K562 (cell line): ENCODE results near the gene PPP1R9B. TPM values are rescaled to one million over a fixed set of nuclear protein-coding genes. Genes with fewer than 3 reads are reported as not detected.
A peak's percentile ranks its signal among the peaks of the same experiment; 100 is the strongest.

Source experiments
- CTBP1 ChIP-seq: fragments of 450-650 bp; IDR thresholded peaks from 2 replicates; pipeline ENCODE4 v1.6.1; 2016; ENCODE audit warnings: borderline replicate concordance
- CTCF ChIP-seq, 3 experiments: IDR thresholded peaks in 2 of 3; conservative IDR thresholded peaks in 1 of 3; 2 replicates each; pipeline ENCODE4 v1.5.1; 2011 to 2012; ENCODE audit warnings: low read length in 3 of 3, mild to moderate bottlenecking in 3 of 3, control low read depth in 2 of 3, improper control_type of control experiment in 1 of 3, inconsistent platforms in 1 of 3, low read depth in 1 of 3, mixed read lengths in 1 of 3, moderate library complexity in 1 of 3; ENCODE audit not compliant: insufficient read depth in 2 of 3
- HDAC1 ChIP-seq, 2 experiments: fragments of 450-650 bp; IDR thresholded peaks; 2 replicates each; pipeline ENCODE4 v1.6.1; 2016 to 2017; ENCODE audit warnings: inconsistent platforms in 1 of 2, mild to moderate bottlenecking in 1 of 2, moderate library complexity in 1 of 2
- MYC ChIP-seq, 2 experiments: fragments of 250-450 bp in 1 of 2; sonication (Bioruptor Pico) in 1 of 2; IDR thresholded peaks; 2 replicates each; pipeline versions ENCODE4 v1.5.1 to v1.6.1; 2012 to 2021; ENCODE audit warnings: low read depth in 2 of 2, borderline replicate concordance in 1 of 2, improper control_type of control experiment in 1 of 2, low read length in 1 of 2, mild to moderate bottlenecking in 1 of 2, moderate library complexity in 1 of 2
- PTRF ChIP-seq: fragments of 450-650 bp; IDR thresholded peaks from 2 replicates; pipeline ENCODE4 v1.6.1; 2016; ENCODE audit warnings: mild to moderate bottlenecking, missing genetic modification characterization, missing compliant biosample characterization
- RAD51 ChIP-seq: fragments of 450-650 bp; IDR thresholded peaks from 2 replicates; pipeline ENCODE4 v1.7.1; 2016; ENCODE audit warnings: low read depth, mild to moderate bottlenecking, borderline replicate concordance
- SMARCA4 ChIP-seq: fragments of 450-650 bp; IDR thresholded peaks from 2 replicates; pipeline ENCODE4 v1.6.1; 2016
- SP1 ChIP-seq: sonication (generic); formaldehyde crosslinking; IDR thresholded peaks from 2 replicates; pipeline ENCODE4 v1.8.1; 2022; ENCODE audit warnings: mild to moderate bottlenecking, missing genetic modification reagents
- ZNF224 ChIP-seq: sonication (generic); formaldehyde crosslinking; IDR thresholded peaks from 2 replicates; pipeline ENCODE4 v1.8.0; 2022; ENCODE audit warnings: mild to moderate bottlenecking, missing genetic modification reagents
- polyA plus RNA-seq, 8 experiments: library from polyadenylated mRNA; depleted of rRNA in 4 of 8; stranded (reverse) in 5 of 8; unstranded in 3 of 8; fragments of >200 nt; fragmentation: Nextera tagmentation in 2 of 8; fragmentation: Illumina TruSeq in 1 of 8; extraction: Ambion mirVana in 2 of 8; extraction: Trizol in 1 of 8; gene quantifications; 2 replicates each; pipeline versions ENCODE4 v1.2.1 to v1.2.3, GENCODE V29; 2011 to 2014; ENCODE audit warnings: inconsistent platforms in 1 of 8, missing spikeins in 1 of 8
- total RNA-seq, 7 experiments: library from RNA; depleted of rRNA in 6 of 7; stranded (reverse); fragments of >200 nt in 6 of 7; fragmentation: Illumina TruSeq in 2 of 7; extraction: Trizol in 2 of 7; gene quantifications; 2 replicates each; pipeline versions ENCODE4 v1.2.1 to v1.2.3, GENCODE V29; 2011 to 2021; ENCODE audit warnings: low replicate concordance in 1 of 7
- TF ChIP-seq, protein P1 (sequence below), 2 experiments: fragments of 450-650 bp; formaldehyde crosslinking in 1 of 2; IDR thresholded peaks; 2 replicates each; pipeline versions ENCODE4 v1.4.0 to v1.6.1; 2014 to 2020; ENCODE audit warnings: mild to moderate bottlenecking in 2 of 2, borderline replicate concordance in 1 of 2, low read depth in 1 of 2
- TF ChIP-seq, protein P2 (sequence below): fragments of 450-650 bp; IDR thresholded peaks from 2 replicates; pipeline ENCODE4 v1.6.1; 2016; ENCODE audit warnings: borderline replicate concordance
- TF ChIP-seq, protein P3 (sequence below): sonication (generic); formaldehyde crosslinking; IDR thresholded peaks from 2 replicates; pipeline ENCODE4 v1.5.0; 2020; ENCODE audit warnings: missing genetic modification reagents

The PPP1R9B gene
- total and polyA plus RNA-seq, 9 of the 15 experiments (the other 6 are each of a cell fraction or from before 2014, with no cell fraction given), result 0.10 to 63.5 (median 24.7) TPM

DNA sequence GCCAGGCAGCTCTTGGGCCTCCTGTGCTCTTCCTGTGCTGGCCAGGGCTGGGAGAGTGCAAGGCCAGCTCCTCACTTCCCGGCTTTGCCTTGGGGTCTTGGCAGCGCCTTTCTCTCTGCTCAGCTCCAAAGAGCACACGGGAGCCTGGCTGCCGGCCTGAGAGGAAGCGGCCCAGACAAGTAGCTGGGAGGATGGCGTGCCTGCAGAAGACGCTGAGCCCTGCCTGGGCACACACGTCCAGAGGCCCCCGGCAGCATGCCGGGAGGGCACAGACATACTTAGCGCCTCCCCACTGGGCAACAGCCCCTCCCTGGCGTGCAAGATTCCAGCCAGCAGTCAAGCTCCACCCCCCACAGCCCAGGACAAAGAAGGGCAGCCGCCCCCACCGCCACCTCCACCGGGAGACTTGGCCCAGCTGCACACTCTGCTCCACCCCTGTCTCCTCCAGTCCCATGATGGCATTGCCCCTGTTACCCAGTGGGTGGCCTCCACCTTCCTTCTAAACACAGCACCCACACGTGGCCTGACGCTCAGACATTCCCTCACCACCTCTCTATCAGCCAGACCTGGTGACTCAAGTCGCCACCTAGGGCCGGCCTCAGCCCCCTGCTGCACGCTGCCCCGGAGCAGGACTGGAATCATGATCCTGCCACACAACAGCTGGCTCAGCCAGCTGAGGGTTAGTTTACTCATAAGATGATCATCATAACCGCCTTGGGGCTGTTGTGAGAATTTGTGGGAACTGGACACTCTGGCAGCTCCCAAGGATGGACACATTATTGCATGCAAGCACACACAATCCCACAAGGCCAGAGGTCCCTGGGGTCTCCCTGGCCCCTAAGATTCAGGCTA, 27.7 kb upstream of the PPP1R9B start (continued):
- TF ChIP-seq, protein P1, sequence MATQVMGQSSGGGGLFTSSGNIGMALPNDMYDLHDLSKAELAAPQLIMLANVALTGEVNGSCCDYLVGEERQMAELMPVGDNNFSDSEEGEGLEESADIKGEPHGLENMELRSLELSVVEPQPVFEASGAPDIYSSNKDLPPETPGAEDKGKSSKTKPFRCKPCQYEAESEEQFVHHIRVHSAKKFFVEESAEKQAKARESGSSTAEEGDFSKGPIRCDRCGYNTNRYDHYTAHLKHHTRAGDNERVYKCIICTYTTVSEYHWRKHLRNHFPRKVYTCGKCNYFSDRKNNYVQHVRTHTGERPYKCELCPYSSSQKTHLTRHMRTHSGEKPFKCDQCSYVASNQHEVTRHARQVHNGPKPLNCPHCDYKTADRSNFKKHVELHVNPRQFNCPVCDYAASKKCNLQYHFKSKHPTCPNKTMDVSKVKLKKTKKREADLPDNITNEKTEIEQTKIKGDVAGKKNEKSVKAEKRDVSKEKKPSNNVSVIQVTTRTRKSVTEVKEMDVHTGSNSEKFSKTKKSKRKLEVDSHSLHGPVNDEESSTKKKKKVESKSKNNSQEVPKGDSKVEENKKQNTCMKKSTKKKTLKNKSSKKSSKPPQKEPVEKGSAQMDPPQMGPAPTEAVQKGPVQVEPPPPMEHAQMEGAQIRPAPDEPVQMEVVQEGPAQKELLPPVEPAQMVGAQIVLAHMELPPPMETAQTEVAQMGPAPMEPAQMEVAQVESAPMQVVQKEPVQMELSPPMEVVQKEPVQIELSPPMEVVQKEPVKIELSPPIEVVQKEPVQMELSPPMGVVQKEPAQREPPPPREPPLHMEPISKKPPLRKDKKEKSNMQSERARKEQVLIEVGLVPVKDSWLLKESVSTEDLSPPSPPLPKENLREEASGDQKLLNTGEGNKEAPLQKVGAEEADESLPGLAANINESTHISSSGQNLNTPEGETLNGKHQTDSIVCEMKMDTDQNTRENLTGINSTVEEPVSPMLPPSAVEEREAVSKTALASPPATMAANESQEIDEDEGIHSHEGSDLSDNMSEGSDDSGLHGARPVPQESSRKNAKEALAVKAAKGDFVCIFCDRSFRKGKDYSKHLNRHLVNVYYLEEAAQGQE (IDR thresholded peaks at IDR 0.05; ENCODE audit: borderline replicate concordance), result 0 out of 2 replicates have a peak, but pooled peaks have one; percentile 25
- TF ChIP-seq, protein P1 (CRISPR knock-in tag; IDR thresholded peaks at IDR 0.05; ENCODE audit: low read depth), result no peak
- TF ChIP-seq SMARCA4 (peak; percentile 31; the same call in 1 of the 2 replicates), PTRF (tag) (no peak), ZNF224 (CRISPR knock-in tag) (no peak), RAD51 (peak; percentile 57; the same call in 1 of the 2 replicates), CTCF (IDR thresholded peaks at IDR 0.05 in 2 of 3, conservative IDR thresholded peaks at IDR 0.05 in 1 of 3; ENCODE audit: insufficient read depth in 2 of 3, low read depth in 1 of 3, low read length in 3 of 3) (peak; percentile 68 to 81 (median 79)), MYC (IDR thresholded peaks at IDR 0.05; ENCODE audit: low read depth, low read length) (peak; percentile 74), MYC (CRISPR knock-in tag; IDR thresholded peaks at IDR 0.05; ENCODE audit: borderline replicate concordance, low read depth) (no peak), HDAC1 (IDR thresholded peaks at IDR 0.05) (peak in 1 of 2 experiments; percentile 63; a peak in 1 of 4 replicates), SP1 (CRISPR knock-in tag) (0 out of 2 replicates have a peak, but pooled peaks have one; percentile 24), CTBP1 (peak; percentile 27; the same call in 1 of the 2 replicates)
- TF ChIP-seq, protein P2, sequence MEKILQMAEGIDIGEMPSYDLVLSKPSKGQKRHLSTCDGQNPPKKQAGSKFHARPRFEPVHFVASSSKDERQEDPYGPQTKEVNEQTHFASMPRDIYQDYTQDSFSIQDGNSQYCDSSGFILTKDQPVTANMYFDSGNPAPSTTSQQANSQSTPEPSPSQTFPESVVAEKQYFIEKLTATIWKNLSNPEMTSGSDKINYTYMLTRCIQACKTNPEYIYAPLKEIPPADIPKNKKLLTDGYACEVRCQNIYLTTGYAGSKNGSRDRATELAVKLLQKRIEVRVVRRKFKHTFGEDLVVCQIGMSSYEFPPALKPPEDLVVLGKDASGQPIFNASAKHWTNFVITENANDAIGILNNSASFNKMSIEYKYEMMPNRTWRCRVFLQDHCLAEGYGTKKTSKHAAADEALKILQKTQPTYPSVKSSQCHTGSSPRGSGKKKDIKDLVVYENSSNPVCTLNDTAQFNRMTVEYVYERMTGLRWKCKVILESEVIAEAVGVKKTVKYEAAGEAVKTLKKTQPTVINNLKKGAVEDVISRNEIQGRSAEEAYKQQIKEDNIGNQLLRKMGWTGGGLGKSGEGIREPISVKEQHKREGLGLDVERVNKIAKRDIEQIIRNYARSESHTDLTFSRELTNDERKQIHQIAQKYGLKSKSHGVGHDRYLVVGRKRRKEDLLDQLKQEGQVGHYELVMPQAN, result peak; percentile 29; the same call in 1 of the 2 replicates
- TF ChIP-seq, protein P3, sequence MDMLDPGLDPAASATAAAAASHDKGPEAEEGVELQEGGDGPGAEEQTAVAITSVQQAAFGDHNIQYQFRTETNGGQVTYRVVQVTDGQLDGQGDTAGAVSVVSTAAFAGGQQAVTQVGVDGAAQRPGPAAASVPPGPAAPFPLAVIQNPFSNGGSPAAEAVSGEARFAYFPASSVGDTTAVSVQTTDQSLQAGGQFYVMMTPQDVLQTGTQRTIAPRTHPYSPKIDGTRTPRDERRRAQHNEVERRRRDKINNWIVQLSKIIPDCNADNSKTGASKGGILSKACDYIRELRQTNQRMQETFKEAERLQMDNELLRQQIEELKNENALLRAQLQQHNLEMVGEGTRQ, result peak; percentile 68
